HEK293T (cell line): Measurements from ENCODE around the gene GTF2H1.
A peak's percentile ranks its signal among the peaks of the same experiment; 100 is the strongest.

Experiments
- CTCF ChIA-PET: fragments of 350-600 bp; formaldehyde crosslinking; extraction: SDS; loops from one replicate; lab custom pipeline; 2021; ENCODE audit warnings: antibody characterized with exemption, inconsistent platforms; lab: Yijun Ruan, JAX
- POLR2A ChIA-PET: fragments of 350-600 bp; formaldehyde crosslinking; extraction: SDS; loops from one replicate; lab custom pipeline; 2020; ENCODE audit warnings: antibody characterized with exemption, inconsistent platforms; lab: Yijun Ruan, JAX
- DNase-seq: peaks from one replicate; pipeline ENCODE4 v3.0.0; 2012; ENCODE audit warnings: mixed read lengths; ENCODE audit errors: extremely low spot score
- ARNT ChIP-seq: fragments of 450-650 bp; IDR thresholded peaks from 2 replicates; pipeline ENCODE4 v1.6.1; 2017; ENCODE audit warnings: mild to moderate bottlenecking
- BHLHE40 ChIP-seq: fragments of 450-650 bp; IDR thresholded peaks from 2 replicates; pipeline ENCODE4 v1.6.1; 2016; ENCODE audit warnings: mild to moderate bottlenecking, moderate library complexity, borderline replicate concordance
- CTBP1 ChIP-seq: fragments of 450-650 bp; IDR thresholded peaks from 2 replicates; pipeline ENCODE4 v1.6.1; 2016; ENCODE audit warnings: borderline replicate concordance
- ELF4 ChIP-seq: fragments of 450-650 bp; IDR thresholded peaks from 2 replicates; pipeline ENCODE4 v1.6.1; 2017; ENCODE audit warnings: antibody characterized with exemption
- FOXA1 ChIP-seq: fragments of 450-650 bp; IDR thresholded peaks from 2 replicates; pipeline ENCODE4 v1.6.1; 2016; ENCODE audit warnings: mild to moderate bottlenecking
- FOXK2 ChIP-seq: fragments of 450-650 bp; IDR thresholded peaks from 2 replicates; pipeline ENCODE4 v1.6.1; 2016; ENCODE audit warnings: mild to moderate bottlenecking
- FOXM1 ChIP-seq: fragments of 450-650 bp; IDR thresholded peaks from 2 replicates; pipeline ENCODE4 v1.6.1; 2017; ENCODE audit warnings: mild to moderate bottlenecking, borderline replicate concordance
- HDGF ChIP-seq: fragments of 450-650 bp; IDR thresholded peaks from 2 replicates; pipeline ENCODE4 v1.6.1; 2017; ENCODE audit warnings: antibody characterized with exemption, borderline replicate concordance
- L3MBTL2 ChIP-seq: fragments of 450-650 bp; conservative IDR thresholded peaks from 2 replicates; pipeline ENCODE4 v1.6.1; 2016; ENCODE audit warnings: mild to moderate bottlenecking
- LEF1 ChIP-seq: fragments of 450-650 bp; IDR thresholded peaks from 2 replicates; pipeline ENCODE4 v1.6.1; 2017; ENCODE audit warnings: mild to moderate bottlenecking, borderline replicate concordance
- NFRKB ChIP-seq: fragments of 450-650 bp; IDR thresholded peaks from 2 replicates; pipeline ENCODE4 v1.6.1; 2016; ENCODE audit warnings: mild to moderate bottlenecking, moderate library complexity
- PKNOX1 ChIP-seq: fragments of 450-650 bp; IDR thresholded peaks from 2 replicates; pipeline ENCODE4 v1.6.1; 2016
- SP1 ChIP-seq: fragments of 450-650 bp; IDR thresholded peaks from 2 replicates; pipeline ENCODE4 v1.6.1; 2017
- SUZ12 ChIP-seq: fragments of 450-650 bp; IDR thresholded peaks from 2 replicates; pipeline ENCODE4 v1.6.1; 2016; ENCODE audit warnings: mild to moderate bottlenecking
- TARDBP ChIP-seq: fragments of 450-650 bp; IDR thresholded peaks from 2 replicates; pipeline ENCODE4 v1.6.1; 2016
- ZNF384 ChIP-seq: fragments of 450-650 bp; IDR thresholded peaks from 2 replicates; pipeline ENCODE4 v1.6.1; 2016

GTF2H1 gene

GRCh38 chr11:18321969-18322711 lies at the start of gene GTF2H1, which contains the start of gene HPS5:
Gene GTF2H1 (plus strand): TSS chr11:18322567. CDS start chr11:18333075, 10,508 bp downstream.
Gene HPS5 (minus strand): TSS chr11:18322140. CDS start chr11:18317858, 4,282 bp downstream.
- CTCF ChIA-PET: no interaction called here
- DNase-seq: peak; percentile 99
- TF ChIP-seq L3MBTL2: peak; percentile 99
- TF ChIP-seq ARNT: no peak
- peak; percentile 95; the same call in 1 of the 2 replicates for TF ChIP-seq ELF4
- TF ChIP-seq SP1: no peak
- peak; percentile 68; the same call in 1 of the 2 replicates for TF ChIP-seq FOXK2
- TF ChIP-seq FOXM1: no peak
- TF ChIP-seq CTBP1: no peak
- TF ChIP-seq NFRKB: peak; percentile 41; the same call in 1 of the 2 replicates
- no peak for TF ChIP-seq TARDBP
- TF ChIP-seq BHLHE40: peak; percentile 57
- TF ChIP-seq ZNF384: no peak
- TF ChIP-seq LEF1: peak; percentile 66; the same call in 1 of the 2 replicates
- TF ChIP-seq SUZ12: no peak
- no peak for TF ChIP-seq FOXA1
- TF ChIP-seq PKNOX1: no peak
- TF ChIP-seq HDGF: no peak
- POLR2A ChIA-PET: interaction anchor here (0.6 to 4.3 kb wide), 5 partner anchors 10 to 204 kb away, joined by 3 to 37 read pairs (median 3); partner anchors contain the start of genes LDHA and TSG101

GRCh38 chr11:18277565-18278271 lies 44.6 kb upstream of the GTF2H1 start:
- no peak for DNase-seq
- no peak for TF ChIP-seq ARNT
- TF ChIP-seq SP1: no peak
- TF ChIP-seq PKNOX1: no peak
- TF ChIP-seq TARDBP: no peak
- TF ChIP-seq CTBP1: no peak
- no peak for TF ChIP-seq ZNF384
- TF ChIP-seq L3MBTL2: no peak
- TF ChIP-seq BHLHE40: no peak
- TF ChIP-seq LEF1: no peak
- TF ChIP-seq NFRKB: no peak
- no peak for TF ChIP-seq HDGF
- no peak for TF ChIP-seq SUZ12
- TF ChIP-seq FOXM1: no peak
- TF ChIP-seq ELF4: no peak
- TF ChIP-seq FOXK2: no peak
- TF ChIP-seq FOXA1: no peak
- ChIA-PET POLR2A (no interaction called here), CTCF (no interaction called here)

GRCh38 chr11:18280438-18281045 lies 41.8 kb upstream of the GTF2H1 start:
- DNase-seq: no peak
- CTCF ChIA-PET: no interaction called here
- POLR2A ChIA-PET: no interaction called here
- TF ChIP-seq PKNOX1 (no peak), ELF4 (no peak), TARDBP (no peak), BHLHE40 (no peak), FOXA1 (no peak), LEF1 (no peak), CTBP1 (no peak), SUZ12 (no peak), ARNT (no peak), SP1 (no peak)

- ChIA-PET POLR2A (no interaction called here), CTCF (interaction anchor here (0.7 kb wide), 1 partner anchor 631 kb away, joined by 3 read pairs; no protein-coding TSS in a partner anchor)
- no peak for TF ChIP-seq SP1
- TF ChIP-seq ZNF384: no peak
- no peak for TF ChIP-seq BHLHE40
- no peak for TF ChIP-seq ELF4
- TF ChIP-seq FOXK2: no peak
- no peak for TF ChIP-seq L3MBTL2
- no peak for TF ChIP-seq FOXM1
- no peak for TF ChIP-seq TARDBP
- TF ChIP-seq PKNOX1: no peak
- no peak for TF ChIP-seq ARNT
- no peak for TF ChIP-seq SUZ12
- no peak for DNase-seq
These were observed 39.7 kb upstream of the GTF2H1 start for GRCh38 chr11:18282626-18283025.

GRCh38 chr11:18285841-18286240 lies 36.5 kb upstream of the GTF2H1 start:
- ChIA-PET POLR2A (no interaction called here), CTCF (no interaction called here)
- TF ChIP-seq TARDBP (no peak), FOXK2 (no peak), LEF1 (no peak), ZNF384 (no peak), SP1 (no peak), FOXM1 (no peak), PKNOX1 (no peak), ELF4 (no peak), FOXA1 (no peak), CTBP1 (no peak), NFRKB (no peak), BHLHE40 (no peak), ARNT (no peak), SUZ12 (no peak), L3MBTL2 (no peak), HDGF (no peak)
- DNase-seq: no peak
